Motor neuron (in vitro differentiated cells): ENCODE measurements around the gene FLT1. TPM values are rescaled to one million over a fixed set of nuclear protein-coding genes. Genes with fewer than 3 reads are reported as not detected.

Source experiments
- ATAC-seq, 8 experiments: fragments of 200-7000 bp; cut with Tn5 transposase; replicated peaks in 6 of 8; 2 replicates each; pipeline ENCODE4 v1.8.0; 2021; ENCODE audit warnings: mild to moderate bottlenecking in 8 of 8, moderate library complexity in 8 of 8
- H3K27ac ChIP-seq, 2 donors: fragments of 250-450 bp; sonication (Bioruptor Pico); 2 replicates each; pipeline ENCODE4 v1.9.0; 2021; ENCODE audit warnings: antibody characterized with exemption in 2 of 2, mild to moderate bottlenecking in 2 of 2, moderate library complexity in 1 of 2
- H3K4me1 ChIP-seq, 2 donors: fragments of 250-450 bp; sonication (Bioruptor Pico); replicated peaks in 1 of 2; 2 replicates each; pipeline ENCODE4 v1.6.1; 2021; ENCODE audit warnings: antibody characterized with exemption in 2 of 2, mild to moderate bottlenecking in 2 of 2, moderate library complexity in 1 of 2
- H3K4me3 ChIP-seq, 5 donors: fragments of 250-450 bp; sonication (Bioruptor Pico); 2 replicates each; pipeline ENCODE4 v1.9.0; 2021; ENCODE audit warnings: antibody characterized with exemption in 5 of 5, mild to moderate bottlenecking in 5 of 5, moderate library complexity in 4 of 5
- WGBS, 10 experiments: fragments of 450-650 bp; shearing (Covaris generic); methylation state at CpG; one replicate each; pipeline ENCODE4 v1.0.0; 2022; 5-methylcytosine and 5-hydroxymethylcytosine counted together
- in situ Hi-C, 9 experiments: fragments of 400-800 bp; cut with MboI; loops; one replicate each; pipeline ENCODE4 v1.15.0; 2021; ENCODE audit warnings: low sequenced_read_pairs in 9 of 9, low pct_unique_long_range_greater_than_20kb in 2 of 9; ENCODE audit not compliant: unreplicated experiment in 9 of 9
- total RNA-seq, 8 experiments: library from RNA; unstranded; fragments of 300-600 nt; gene quantifications; 2 replicates each; pipeline versions ENCODE4 v1.2.3 to v1.2.4, GENCODE V29; 2022

FLT1 gene
- total RNA-seq, 8 experiments from 2014 or later, result 0.11 to 43.8 (median 0.88) TPM

DNA sequence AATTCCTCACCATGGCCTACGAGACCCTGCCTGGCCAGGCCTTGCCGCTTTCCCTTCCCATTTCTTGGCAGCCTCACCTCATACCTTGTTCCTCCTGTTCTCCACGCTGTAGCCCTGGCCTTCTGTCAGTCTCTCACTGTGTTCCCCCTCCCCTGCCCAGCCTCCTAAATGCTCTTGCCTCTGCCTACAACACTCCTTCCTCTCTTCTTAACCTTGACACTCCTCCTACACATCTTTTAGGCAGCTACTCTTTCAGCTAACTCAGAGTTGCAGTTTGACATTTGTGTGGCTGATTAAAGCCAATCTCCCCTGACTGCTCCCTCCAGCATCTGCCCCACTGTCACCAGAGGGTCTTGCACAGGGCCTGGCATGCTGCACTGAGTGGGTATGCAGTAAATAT lies 150.8 kb downstream of the FLT1 start:
- 50 to 100% (median 88%) methylated on average over 1 to 3 of the region's 3 CpGs; no CpG with 5 or more reads in 2 of the 10 experiments for WGBS, 10 experiments
- ATAC-seq, result no peak
- Histone ChIP-seq H3K4me1 (no peaks in the 10 kb centered on the region), H3K4me3 (no peak overlapping the region), H3K27ac (no peak overlapping the region)
- in situ Hi-C loops, result loop anchor here in 3 of 9 experiments (25.0 kb wide), 3 partner anchors 143 to 443 kb away; partner anchors contain the start of gene FLT1 (in 1 of the 3)

DNA sequence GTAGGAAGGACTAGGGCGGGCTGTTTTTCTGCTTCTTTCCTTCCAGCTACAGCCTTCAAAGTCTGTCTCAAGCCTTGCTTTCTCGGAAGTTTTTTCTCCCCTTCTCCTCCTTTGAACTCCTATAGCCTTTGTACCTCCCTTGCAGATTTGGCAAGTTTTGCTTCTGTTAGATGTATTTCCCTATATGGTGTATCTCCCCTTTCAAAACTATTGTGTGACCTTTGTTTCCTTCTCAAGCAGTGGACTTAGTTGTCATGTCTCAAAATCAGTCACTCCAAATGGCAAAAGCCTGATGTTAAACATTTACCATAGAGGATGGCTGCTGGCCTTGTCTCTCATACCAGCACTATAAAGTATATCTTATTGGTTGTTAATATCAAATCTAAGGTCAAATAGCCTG lies 152.7 kb downstream of the FLT1 start:
- no peak overlapping the region for H3K4me3 ChIP-seq
- 50 to 100% (median 77%) methylated on average over 1 to 2 of the region's 2 CpGs; no CpG with 5 or more reads in 2 of the 10 experiments for WGBS, 10 experiments
- in situ Hi-C loops, result loop anchor here in 3 of 9 experiments (25.0 kb wide), 3 partner anchors 145 to 445 kb away; partner anchors contain the start of gene FLT1 (in 1 of the 3)
- no peak for ATAC-seq
- no peak overlapping the region for H3K27ac ChIP-seq
- no peaks in the 10 kb centered on the region for H3K4me1 ChIP-seq

DNA sequence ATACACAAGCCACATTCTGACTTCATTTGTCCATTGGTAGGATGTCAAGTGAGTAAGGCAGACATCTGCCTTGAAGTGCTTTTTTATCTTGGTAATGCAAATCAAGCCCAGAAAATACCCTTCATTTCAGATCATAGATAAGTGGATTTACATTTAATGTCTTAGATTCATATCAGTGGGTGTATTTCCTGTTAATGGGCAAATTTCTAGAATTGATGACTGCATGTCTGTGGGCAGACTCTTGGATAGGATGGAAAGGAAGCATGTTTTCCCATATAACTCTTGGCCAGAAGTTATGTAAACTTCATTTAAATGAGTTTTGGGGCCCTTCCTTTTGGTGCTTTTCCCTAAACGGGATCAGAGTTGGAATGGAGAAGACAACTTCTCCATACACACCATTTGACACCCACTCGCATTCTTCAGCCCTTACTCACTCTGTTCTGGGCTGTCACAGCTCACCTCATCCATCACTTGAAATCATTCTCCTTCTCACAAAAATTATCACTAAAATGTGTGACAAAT lies 154.6 kb downstream of the FLT1 start:
- no peaks in the 10 kb centered on the region for H3K4me1 ChIP-seq
- ATAC-seq, result peak in 3 of 8 experiments; percentile 79 to 85 (median 82)
- H3K27ac ChIP-seq, result no peak overlapping the region
- in situ Hi-C loops, result loop anchor here in 3 of 9 experiments (25.0 kb wide), 3 partner anchors 147 to 447 kb away; partner anchors contain the start of gene FLT1 (in 1 of the 3)
- no peak overlapping the region for H3K4me3 ChIP-seq
- WGBS, 10 experiments, result 14 to 83% (median 50%) methylated on average over 1 to 2 of the region's 2 CpGs; no CpG with 5 or more reads in 5 of the 10 experiments

DNA sequence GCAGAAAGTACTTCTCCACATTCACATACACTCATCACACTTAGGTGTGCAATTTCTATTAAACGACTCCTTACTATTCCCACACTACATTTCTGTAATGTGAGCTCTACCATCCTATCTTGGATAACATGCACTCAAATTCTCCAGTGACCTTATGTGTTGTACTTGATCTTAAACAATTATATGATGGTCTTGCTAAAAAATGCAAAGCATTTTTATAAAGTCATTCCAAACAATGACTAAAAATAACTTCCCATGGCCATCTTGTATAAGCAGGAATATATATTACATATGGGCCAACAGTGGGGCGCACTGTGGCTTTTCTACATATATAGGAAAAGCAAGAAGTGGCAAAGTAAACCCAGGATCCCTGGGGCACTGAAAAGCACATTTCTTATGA lies 155.5 kb downstream of the FLT1 start:
- in situ Hi-C loops, result loop anchor here in 3 of 9 experiments (25.0 kb wide), 3 partner anchors 148 to 448 kb away; partner anchors contain the start of gene FLT1 (in 1 of the 3)

DNA sequence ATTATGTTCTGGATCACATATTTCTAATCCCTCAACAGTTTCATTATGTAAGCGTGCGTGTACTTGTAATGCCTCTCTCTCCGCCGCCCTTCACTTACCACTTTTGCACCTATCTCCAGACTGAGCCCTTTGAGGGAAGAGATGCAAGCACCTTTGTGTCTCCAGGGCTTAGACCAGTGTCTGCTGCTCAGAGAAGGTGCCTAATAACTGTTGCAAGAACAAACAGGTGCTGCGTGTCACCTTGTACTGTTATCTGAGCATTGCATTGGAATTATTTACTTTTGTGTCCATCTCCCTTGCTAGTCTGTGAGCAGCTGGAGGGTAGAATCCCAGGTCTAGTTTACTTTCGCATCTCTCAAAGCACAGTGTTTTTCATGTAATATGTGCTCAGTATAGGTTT lies 156.2 kb downstream of the FLT1 start:
- ATAC-seq, result no peak
- 84 to 100% (median 100%) methylated on average over 1 to 5 of the region's 6 CpGs; no CpG with 5 or more reads in 1 of the 10 experiments for WGBS, 10 experiments
- in situ Hi-C loops, result loop anchor here in 3 of 9 experiments (25.0 kb wide), 3 partner anchors 149 to 449 kb away; partner anchors contain the start of gene FLT1 (in 1 of the 3)
- no peak overlapping the region for H3K4me3 ChIP-seq
- H3K27ac ChIP-seq, result no peak overlapping the region
- no peaks in the 10 kb centered on the region for H3K4me1 ChIP-seq

More for the DNA sequence above, 155.5 kb downstream of the FLT1 start:
- ATAC-seq, result no peak
- Histone ChIP-seq H3K4me1 (no peaks in the 10 kb centered on the region), H3K27ac (no peak overlapping the region), H3K4me3 (no peak overlapping the region)
- WGBS, 10 experiments, result 83 to 100% (median 91%) methylated on average over 1 to 2 of the region's 2 CpGs; no CpG with 5 or more reads in 4 of the 10 experiments

DNA sequence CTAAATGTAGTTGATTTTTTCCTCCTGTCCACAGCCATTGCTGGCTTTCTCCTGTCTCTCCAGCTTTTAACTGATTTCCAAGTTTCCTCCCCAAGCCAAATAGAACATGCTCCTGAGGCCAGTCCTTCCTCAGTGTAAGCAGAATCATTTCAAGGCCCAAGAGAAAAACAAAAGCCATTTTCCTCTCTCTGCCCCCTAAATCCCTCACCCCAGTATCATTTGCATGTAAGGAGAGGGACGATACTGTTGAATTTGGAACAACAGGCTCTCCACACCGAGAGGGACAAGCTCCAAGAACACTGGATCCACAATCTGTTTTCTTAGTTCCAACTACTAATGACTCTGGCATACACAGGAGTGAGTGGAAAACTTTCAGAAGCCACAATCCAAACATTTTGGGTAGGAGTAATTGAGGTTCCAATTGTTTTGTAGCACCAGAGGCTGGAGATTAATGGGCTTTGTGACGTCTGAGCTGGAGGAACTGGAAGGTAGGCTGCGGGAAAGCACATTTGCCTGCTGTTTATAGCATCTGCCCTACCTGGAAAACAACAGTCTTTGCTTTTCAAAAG lies 156.8 kb downstream of the FLT1 start:
- in situ Hi-C loops, result loop anchor here in 3 of 9 experiments (25.0 kb wide), 3 partner anchors 149 to 449 kb away; partner anchors contain the start of gene FLT1 (in 1 of the 3)
- Histone ChIP-seq H3K4me1 (no peaks in the 10 kb centered on the region), H3K27ac (no peak overlapping the region), H3K4me3 (no peak overlapping the region)
- no peak for ATAC-seq
- 14 to 100% (median 74%) methylated on average over 1 to 3 of the region's 4 CpGs; no CpG with 5 or more reads in 4 of the 10 experiments for WGBS, 10 experiments

DNA sequence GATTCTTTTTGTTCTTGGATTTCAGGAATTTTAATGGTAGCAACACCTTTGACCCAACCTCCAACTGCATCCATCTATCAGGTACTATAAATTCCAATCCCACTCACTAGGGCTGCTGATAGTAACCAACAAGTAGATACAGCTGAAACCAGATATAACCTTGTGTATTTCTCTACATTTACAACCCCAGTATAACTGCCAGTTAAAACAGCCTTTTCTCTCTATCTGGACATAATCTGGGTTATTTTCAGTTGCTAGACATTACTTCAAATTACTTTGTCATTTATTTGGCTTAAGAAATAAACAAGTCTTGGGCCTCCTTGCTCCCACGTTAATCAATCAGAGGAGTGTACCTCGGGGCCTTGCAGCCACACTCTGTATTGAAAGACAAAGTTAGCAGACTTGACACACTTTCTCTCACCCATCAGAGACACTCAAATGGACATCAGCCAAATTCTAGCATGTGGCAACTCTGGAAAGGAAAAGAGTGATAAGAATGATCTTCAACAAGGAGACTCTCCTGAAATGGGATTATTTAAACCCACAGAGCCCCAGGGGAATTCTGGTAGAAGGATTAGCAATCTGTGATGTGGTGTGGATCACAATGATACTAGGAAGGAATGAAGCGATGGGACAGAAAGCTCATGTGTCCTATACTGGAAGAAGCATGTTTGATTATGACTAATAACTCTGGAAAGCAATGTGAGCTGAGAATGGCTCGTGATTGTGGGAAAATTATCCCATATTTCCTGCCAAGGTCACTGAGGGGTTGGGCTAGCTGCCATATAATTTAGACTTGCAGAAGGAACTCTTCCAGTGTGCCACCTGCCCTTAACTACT lies 157.5 kb downstream of the FLT1 start:
- no peak overlapping the region for H3K4me3 ChIP-seq
- 28 to 95% (median 81%) methylated on average over 1 to 3 of the region's 4 CpGs; no CpG with 5 or more reads in 3 of the 10 experiments for WGBS, 10 experiments
- no peak overlapping the region for H3K27ac ChIP-seq
- peak in 2 of 8 experiments; percentile 43 to 67 for ATAC-seq
- in situ Hi-C loops, result loop anchor here in 3 of 9 experiments (25.0 kb wide), 3 partner anchors 150 to 450 kb away; partner anchors contain the start of gene FLT1 (in 1 of the 3)
- H3K4me1 ChIP-seq, result no peaks in the 10 kb centered on the region

DNA sequence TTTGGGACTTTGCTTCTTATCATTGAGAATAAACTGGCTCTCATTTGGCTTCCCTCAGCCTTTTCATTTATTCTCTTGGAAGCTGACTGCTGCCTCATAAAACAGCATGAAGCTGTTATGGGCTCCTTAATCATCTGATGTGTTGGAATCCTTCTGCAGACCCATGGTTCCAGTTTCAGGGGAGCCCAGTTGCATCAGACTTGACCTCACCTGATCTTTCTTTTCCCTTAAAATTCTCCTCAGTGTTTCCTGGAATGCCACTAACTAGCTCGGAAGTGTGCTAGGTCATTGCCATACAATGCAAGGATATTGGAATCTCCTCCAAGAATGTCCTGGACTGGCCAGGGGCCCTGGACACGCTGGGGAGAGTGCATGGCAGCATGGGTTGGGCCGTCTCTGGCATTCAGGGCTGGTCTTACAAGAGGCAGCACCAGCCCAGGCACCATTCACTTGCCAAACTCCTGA lies 158.7 kb downstream of the FLT1 start:
- WGBS, 10 experiments, result 13 to 100% (median 81%) methylated on average over 1 to 3 of the region's 3 CpGs; no CpG with 5 or more reads in 4 of the 10 experiments
- Histone ChIP-seq H3K4me1 (no peaks in the 10 kb centered on the region), H3K27ac (no peak overlapping the region), H3K4me3 (no peak overlapping the region)
- in situ Hi-C loops, result loop anchor here in 3 of 9 experiments (25.0 kb wide), 3 partner anchors 151 to 451 kb away; partner anchors contain the start of gene FLT1 (in 1 of the 3)
- no peak for ATAC-seq

DNA sequence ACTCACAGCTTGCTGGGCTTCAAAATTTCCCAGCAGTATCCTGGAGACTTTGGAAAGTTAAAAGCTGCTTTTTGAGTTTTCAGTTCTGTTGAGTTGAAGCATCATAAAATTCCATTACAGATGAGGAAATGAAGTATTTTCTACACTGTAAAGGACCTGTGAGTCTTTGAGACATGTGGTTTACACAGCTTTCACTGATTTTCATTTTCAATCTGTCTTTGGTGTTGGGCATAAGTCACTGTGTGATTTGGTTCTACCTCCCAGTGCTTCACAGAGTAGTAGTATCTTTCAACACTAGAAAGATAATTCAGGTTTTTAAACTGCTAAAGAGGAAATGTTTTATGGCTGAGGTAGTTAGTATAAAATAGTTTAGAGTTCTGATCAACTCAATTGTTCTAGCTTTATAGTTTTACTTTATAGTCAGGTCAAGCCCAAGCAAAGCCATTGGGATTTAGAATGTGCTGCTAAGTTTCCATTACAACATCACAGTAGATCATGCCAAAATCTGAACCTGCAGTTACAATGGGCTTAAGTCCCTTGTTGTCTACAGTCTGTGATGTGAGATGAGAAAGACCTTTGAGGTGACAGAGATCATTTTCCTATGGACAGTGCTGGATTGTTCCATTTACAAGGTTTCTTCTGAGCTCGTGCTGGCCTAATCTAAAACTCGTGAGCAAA lies 161.6 kb downstream of the FLT1 start:
- in situ Hi-C loops, result loop anchor here in 3 of 9 experiments (25.0 kb wide), 3 partner anchors 154 to 454 kb away; partner anchors contain the start of gene FLT1 (in 1 of the 3)
- WGBS, 10 experiments, result 40 to 100% (median 80%) methylated on average over 1 to 2 of the region's 2 CpGs; no CpG with 5 or more reads in 4 of the 10 experiments
- H3K4me1 ChIP-seq, result no peaks in the 10 kb centered on the region

DNA sequence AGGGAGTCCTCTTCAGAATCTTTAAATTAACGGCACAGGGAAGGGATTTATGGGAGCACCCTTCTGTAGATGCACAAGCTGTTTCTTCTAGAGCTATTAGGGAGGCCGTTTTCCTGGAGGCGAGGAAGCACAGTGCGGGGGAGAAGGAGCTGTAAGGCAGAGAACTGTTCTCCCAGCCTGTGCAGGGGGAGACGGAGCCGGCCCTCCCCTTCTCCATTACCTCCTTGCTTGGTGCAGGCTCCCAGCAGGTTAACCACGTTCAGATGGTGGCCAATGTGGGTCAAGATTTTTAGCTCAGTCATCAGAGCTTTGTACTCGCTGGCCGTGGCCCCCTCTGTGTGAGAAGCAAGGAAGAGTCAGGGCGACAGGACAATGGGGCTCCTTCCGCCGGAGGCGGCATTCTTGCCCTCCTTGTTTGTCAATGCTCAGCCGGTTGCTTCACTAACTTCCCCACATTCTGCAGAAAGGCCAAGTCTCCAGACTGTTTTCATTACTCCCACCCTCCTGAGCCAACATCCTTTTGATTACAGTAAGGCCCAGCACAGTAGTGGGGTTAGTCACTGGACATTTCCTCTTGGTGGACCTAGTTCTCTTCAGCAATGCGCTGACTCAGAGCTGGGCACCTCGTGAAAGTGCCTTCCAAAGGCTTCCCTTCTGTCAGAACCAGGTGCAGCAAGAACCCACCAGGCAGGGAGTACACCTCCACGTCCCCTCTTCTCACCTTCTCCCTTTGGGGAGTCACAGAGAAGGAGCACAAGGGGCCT lies 165.4 kb downstream of the FLT1 start:
- 20 to 90% (median 60%) methylated on average over 1 to 11 of the region's 17 CpGs; no CpG with 5 or more reads in 1 of the 10 experiments for WGBS, 10 experiments
- no peak overlapping the region for H3K4me3 ChIP-seq
- H3K4me1 ChIP-seq, result no peaks in the 10 kb centered on the region
- in situ Hi-C loops, result loop anchor here in 3 of 9 experiments (25.0 kb wide), 3 partner anchors 158 to 458 kb away; partner anchors contain the start of gene FLT1 (in 1 of the 3)
- ATAC-seq, result peak in 2 of 8 experiments; percentile 79 to 82
- H3K27ac ChIP-seq, result no peak overlapping the region

More for the DNA sequence above, 161.6 kb downstream of the FLT1 start:
- Histone ChIP-seq H3K27ac (no peak overlapping the region), H3K4me3 (no peak overlapping the region)
- ATAC-seq, result no peak

DNA sequence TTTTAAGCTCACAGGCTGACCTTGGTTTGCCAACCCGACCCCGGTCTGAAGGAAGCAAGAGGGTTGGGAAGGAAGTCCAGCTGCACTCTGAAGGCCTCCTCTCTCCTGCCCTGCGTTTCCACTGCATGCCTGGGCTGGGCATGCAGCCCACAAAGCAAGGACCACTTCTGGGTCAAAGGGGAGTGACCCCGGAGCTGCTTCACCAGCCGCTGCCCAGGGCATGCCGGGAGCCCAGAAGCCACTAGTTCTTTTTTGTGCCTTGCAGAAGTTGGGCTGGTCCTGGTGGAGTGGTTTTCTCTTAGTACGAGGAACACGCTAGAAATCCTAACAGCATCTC lies 166.7 kb downstream of the FLT1 start:
- no peak for ATAC-seq
- in situ Hi-C loops, result loop anchor here in 3 of 9 experiments (25.0 kb wide), 3 partner anchors 159 to 459 kb away; partner anchors contain the start of gene FLT1 (in 1 of the 3)

More for the DNA sequence above, 166.7 kb downstream of the FLT1 start:
- H3K4me3 ChIP-seq, result no peak overlapping the region
- no peak overlapping the region for H3K27ac ChIP-seq
- H3K4me1 ChIP-seq, result no peaks in the 10 kb centered on the region
- WGBS, 10 experiments, result 70 to 100% (median 90%) methylated on average over 1 to 7 of the region's 8 CpGs; no CpG with 5 or more reads in 3 of the 10 experiments
